ENCODE data around the gene PTPRG. TPM values are rescaled to one million over a fixed set of nuclear protein-coding genes. Genes with fewer than 3 reads are reported as not detected.

Gene PTPRG
- total and polyA plus RNA-seq, 2 experiments from 2014 or later = 11.5 to 39.6 TPM

GRCh38 chr3:61924090-61924735, 362.8 kb downstream of the PTPRG start:
- DNase-seq = no peak
- H3F3A ChIP-seq (ENCODE audit: insufficient read depth) = peaks cover 26% of the 10 kb centered on the region
- 84 to 94% methylated on average over 4 of the region's 4 CpGs for WGBS, 2 experiments (ENCODE audit: low coverage in 1 of 2, low lambda C conversion rate in 2 of 2, missing lambda C conversion rate in 2 of 2)
- H3K79me2 ChIP-seq (ENCODE audit: insufficient read depth) = peaks cover 11% of the 10 kb centered on the region
- no peaks in the 10 kb centered on the region for H4K20me1 ChIP-seq (ENCODE audit: insufficient read depth)
- no peak overlapping the region for H3K9ac ChIP-seq
- H3K27ac ChIP-seq = no peak overlapping the region
- H3K36me3 ChIP-seq (ENCODE audit: low read depth) = no peaks in the 10 kb centered on the region
- no peaks in the 10 kb centered on the region for H3K27me3 ChIP-seq (replicated peaks; ENCODE audit: insufficient read depth)
- H3K9me2 ChIP-seq (ENCODE audit: insufficient read depth) = no peaks in the 10 kb centered on the region; the same call in 1 of the 2 replicates
- no peak overlapping the region for H3K4me3 ChIP-seq
- no peak overlapping the region for H2AFZ ChIP-seq
- in situ Hi-C loops (cut with MboI) = no loop called here
- H3K4me2 ChIP-seq (ENCODE audit: unreplicated experiment) = no peak overlapping the region
- peaks cover 24% of the 10 kb centered on the region for H3K4me1 ChIP-seq (ENCODE audit: insufficient read depth)
- no peaks in the 10 kb centered on the region for H3K9me3 ChIP-seq (ENCODE audit: low read depth)
- TF ChIP-seq EZH2 (IDR thresholded peaks at IDR 0.05; ENCODE audit: insufficient read depth, poor library complexity, severe bottlenecking) (no peak), EZH2phosphoT487 (IDR thresholded peaks at IDR 0.05; ENCODE audit: insufficient read depth, low read depth) (no peak)

DNA sequence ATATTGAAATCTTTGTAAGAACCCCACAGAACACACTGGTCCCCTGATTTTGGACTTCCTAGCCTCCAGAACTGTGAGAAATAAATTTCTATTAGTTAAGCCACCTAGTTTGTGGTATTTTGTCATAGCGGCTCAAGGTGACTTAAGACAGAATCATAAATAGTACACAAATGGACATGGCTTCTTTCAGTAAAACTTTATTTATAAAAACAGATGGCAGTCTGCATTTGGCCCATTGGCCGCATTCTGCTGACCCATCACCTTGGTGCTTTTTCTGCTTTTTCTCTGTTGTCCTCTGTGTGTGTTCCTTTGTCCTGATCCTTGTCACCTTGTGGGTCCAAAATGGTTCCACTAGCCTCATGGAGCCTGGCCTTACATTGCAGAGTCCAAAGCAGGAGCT, 363.6 kb downstream of the PTPRG start:
- Histone ChIP-seq H4K20me1 (ENCODE audit: insufficient read depth) (no peaks in the 10 kb centered on the region), H3K79me2 (ENCODE audit: insufficient read depth) (peaks cover 11% of the 10 kb centered on the region), H2AFZ (no peak overlapping the region), H3K9ac (no peak overlapping the region), H3F3A (ENCODE audit: insufficient read depth) (peaks cover 28% of the 10 kb centered on the region), H3K4me3 (no peak overlapping the region), H3K4me2 (ENCODE audit: unreplicated experiment) (no peak overlapping the region), H3K4me1 (ENCODE audit: insufficient read depth) (peaks cover 24% of the 10 kb centered on the region), H3K36me3 (ENCODE audit: low read depth) (no peaks in the 10 kb centered on the region), H3K27me3 (replicated peaks; ENCODE audit: insufficient read depth) (no peaks in the 10 kb centered on the region), H3K9me2 (ENCODE audit: insufficient read depth) (no peaks in the 10 kb centered on the region; the same call in 1 of the 2 replicates), H3K27ac (no peak overlapping the region), H3K9me3 (ENCODE audit: low read depth) (no peaks in the 10 kb centered on the region)
- DNase-seq = no peak
- 95 to 98% methylated on average over 2 of the region's 2 CpGs for WGBS, 2 experiments (ENCODE audit: low coverage in 1 of 2, low lambda C conversion rate in 2 of 2, missing lambda C conversion rate in 2 of 2)
- no peak for TF ChIP-seq EZH2 (IDR thresholded peaks at IDR 0.05; ENCODE audit: insufficient read depth, poor library complexity, severe bottlenecking)
- no peak for TF ChIP-seq EZH2phosphoT487 (IDR thresholded peaks at IDR 0.05; ENCODE audit: insufficient read depth, low read depth)
- in situ Hi-C loops (cut with MboI) = no loop called here

GRCh38 chr3:61925721-61926120, 364.4 kb downstream of the PTPRG start:
- Histone ChIP-seq H3K4me3 (no peak overlapping the region), H3K9me3 (ENCODE audit: low read depth) (no peaks in the 10 kb centered on the region), H3K9me2 (ENCODE audit: insufficient read depth) (no peaks in the 10 kb centered on the region; the same call in 1 of the 2 replicates), H4K20me1 (ENCODE audit: insufficient read depth) (no peaks in the 10 kb centered on the region), H3K4me1 (ENCODE audit: insufficient read depth) (peaks cover 24% of the 10 kb centered on the region), H3K9ac (no peak overlapping the region), H3F3A (ENCODE audit: insufficient read depth) (peaks cover 28% of the 10 kb centered on the region), H3K4me2 (ENCODE audit: unreplicated experiment) (no peak overlapping the region), H2AFZ (no peak overlapping the region), H3K27ac (no peak overlapping the region), H3K36me3 (ENCODE audit: low read depth) (no peaks in the 10 kb centered on the region), H3K79me2 (ENCODE audit: insufficient read depth) (peaks cover 7% of the 10 kb centered on the region; the same call in 1 of the 2 replicates), H3K27me3 (replicated peaks; ENCODE audit: insufficient read depth) (no peaks in the 10 kb centered on the region)
- no peak for TF ChIP-seq EZH2 (IDR thresholded peaks at IDR 0.05; ENCODE audit: insufficient read depth, poor library complexity, severe bottlenecking)
- no peak for TF ChIP-seq EZH2phosphoT487 (IDR thresholded peaks at IDR 0.05; ENCODE audit: insufficient read depth, low read depth)
- 89% methylated on average over 5 of the region's 5 CpGs for WGBS, 2 experiments (ENCODE audit: low coverage in 1 of 2, low lambda C conversion rate in 2 of 2, missing lambda C conversion rate in 2 of 2)
- in situ Hi-C loops (cut with MboI) = no loop called here
- DNase-seq = no peak

GRCh38 chr3:61926923-61927322, 365.6 kb downstream of the PTPRG start:
- Histone ChIP-seq H3K9ac (peak overlapping the region; percentile 76), H3K9me3 (ENCODE audit: low read depth) (no peaks in the 10 kb centered on the region), H3F3A (ENCODE audit: insufficient read depth) (peaks cover 28% of the 10 kb centered on the region), H3K9me2 (ENCODE audit: insufficient read depth) (no peaks in the 10 kb centered on the region; the same call in 1 of the 2 replicates), H4K20me1 (ENCODE audit: insufficient read depth) (no peaks in the 10 kb centered on the region), H3K27me3 (replicated peaks; ENCODE audit: insufficient read depth) (no peaks in the 10 kb centered on the region), H3K79me2 (ENCODE audit: insufficient read depth) (peaks cover 19% of the 10 kb centered on the region), H3K36me3 (ENCODE audit: low read depth) (no peaks in the 10 kb centered on the region), H3K4me1 (ENCODE audit: insufficient read depth) (peaks cover 24% of the 10 kb centered on the region), H2AFZ (peak overlapping the region; percentile 28; the same call in 1 of the 2 replicates), H3K27ac (peak overlapping the region; percentile 93), H3K4me3 (peak overlapping the region; percentile 40), H3K4me2 (ENCODE audit: unreplicated experiment) (peak overlapping the region; percentile 61)
- DNase-seq = peak; percentile 73
- in situ Hi-C loops (cut with MboI) = no loop called here
- TF ChIP-seq EZH2phosphoT487 (IDR thresholded peaks at IDR 0.05; ENCODE audit: insufficient read depth, low read depth) (no peak), EZH2 (IDR thresholded peaks at IDR 0.05; ENCODE audit: insufficient read depth, poor library complexity, severe bottlenecking) (no peak)
- WGBS, 2 experiments (ENCODE audit: low coverage in 1 of 2, low lambda C conversion rate in 2 of 2, missing lambda C conversion rate in 2 of 2) = 4 to 7% methylated on average over 3 of the region's 3 CpGs

Measured in GM23248 (cell line).